Measurements from ENCODE around the gene LAMA4.

GRCh38 chr6:112258642-112259336, 4.4 kb upstream of the LAMA4 start:
- TF ChIP-seq CTCF (IDR thresholded peaks at IDR 0.05) = no peak
- TF ChIP-seq POLR2A (IDR thresholded peaks at IDR 0.05) = no peak
- no peak for TF ChIP-seq EP300 (IDR thresholded peaks at IDR 0.05)

All from ovary (tissue), 3 donors.